ENCODE data around the gene NSUN4. TPM values are rescaled to one million over a fixed set of nuclear protein-coding genes. Genes with fewer than 3 reads are reported as not detected.
A peak's percentile ranks its signal among the peaks of the same experiment; 100 is the strongest.
"Not testable (repeated sequence)": the region's sequence is repeated elsewhere in the genome, so short reads cannot be mapped to it uniquely, and the experiment has no call there.

The NSUN4 gene
- total RNA-seq, 1 donor from 2014 or later, result 30.3 TPM

GRCh38 chr1:46364612-46365011 is 24.0 kb downstream of the NSUN4 start:
- no peaks in the 10 kb centered on the region for H3K9me3 Mint-ChIP-seq (ENCODE audit: low read depth)
- H3K4me1 Mint-ChIP-seq (ENCODE audit: low read depth), result peaks cover 12% of the 10 kb centered on the region
- H3K36me3 Mint-ChIP-seq (ENCODE audit: insufficient read depth), result peaks cover 8% of the 10 kb centered on the region
- H3K27me3 Mint-ChIP-seq, result no peaks in the 10 kb centered on the region
- H3K4me3 Mint-ChIP-seq (ENCODE audit: low read depth), result no peak overlapping the region
- DNase-seq (ENCODE audit: low spot score, unreplicated experiment), result no peak
- H3K27ac Mint-ChIP-seq, result peak overlapping the region; percentile 86
- no peak for TF ChIP-seq CTCF (IDR thresholded peaks at IDR 0.05; ENCODE audit: unreplicated experiment)

DNA sequence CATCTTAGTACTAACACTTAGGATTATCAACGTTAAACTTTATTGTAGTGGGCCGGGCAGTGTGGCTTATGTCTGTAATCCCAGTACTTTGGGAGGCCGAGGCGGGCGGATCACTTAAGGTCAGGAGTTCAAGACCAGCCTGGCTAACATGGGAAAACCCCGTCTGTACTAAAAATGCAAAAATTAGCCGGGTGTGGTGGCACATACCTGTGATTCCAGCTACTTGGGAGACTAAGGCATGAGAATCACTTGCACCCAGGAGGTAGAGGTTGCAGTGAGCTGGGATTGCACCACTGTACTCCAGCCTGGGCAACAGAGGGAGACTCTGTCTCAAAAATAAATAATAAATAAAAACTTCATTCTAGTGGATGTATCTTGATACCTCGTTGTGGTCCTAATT is 25.2 kb downstream of the NSUN4 start:
- not testable (repeated sequence) for H3K4me3 Mint-ChIP-seq (ENCODE audit: low read depth); H3K27ac Mint-ChIP-seq; H3K27me3 Mint-ChIP-seq; H3K9me3 Mint-ChIP-seq (ENCODE audit: low read depth); DNase-seq (ENCODE audit: low spot score, unreplicated experiment); H3K36me3 Mint-ChIP-seq (ENCODE audit: insufficient read depth)
- peaks cover 18% of the 10 kb centered on the region for H3K4me1 Mint-ChIP-seq (ENCODE audit: low read depth)

- Mint-ChIP-seq H3K4me3 (ENCODE audit: low read depth) (no peak overlapping the region), H3K9me3 (ENCODE audit: low read depth) (no peaks in the 10 kb centered on the region), H3K27me3 (no peaks in the 10 kb centered on the region), H3K36me3 (ENCODE audit: insufficient read depth) (peaks cover 5% of the 10 kb centered on the region), H3K4me1 (ENCODE audit: low read depth) (peaks cover 18% of the 10 kb centered on the region), H3K27ac (no peak overlapping the region)
- no peak for DNase-seq (ENCODE audit: low spot score, unreplicated experiment)
- no peak for TF ChIP-seq CTCF (IDR thresholded peaks at IDR 0.05; ENCODE audit: unreplicated experiment)
Measured at GRCh38 chr1:46367072-46367471, 26.5 kb downstream of the NSUN4 start.

DNA sequence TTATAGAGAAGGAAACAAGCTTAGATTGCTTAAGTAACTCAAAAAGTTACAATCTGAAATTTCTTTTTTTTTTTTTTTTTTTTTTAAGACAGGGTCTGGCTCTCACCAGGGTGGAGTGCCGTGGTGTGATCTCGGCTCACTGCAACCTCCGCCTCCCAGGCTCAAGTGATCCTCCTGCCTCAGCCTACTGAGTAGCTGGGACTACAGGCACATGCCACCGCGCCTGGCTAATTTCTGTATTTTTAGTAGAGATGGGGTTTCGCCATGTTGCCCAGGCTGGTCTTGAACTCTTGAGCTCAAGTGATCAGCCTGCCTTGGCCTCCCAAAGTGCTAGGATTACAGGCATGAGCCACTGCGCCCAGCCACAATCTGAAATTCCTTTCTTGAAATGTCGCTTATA is 27.1 kb downstream of the NSUN4 start:
- H3K9me3 Mint-ChIP-seq (ENCODE audit: low read depth); H3K27ac Mint-ChIP-seq; DNase-seq (ENCODE audit: low spot score, unreplicated experiment); H3K27me3 Mint-ChIP-seq; H3K4me3 Mint-ChIP-seq (ENCODE audit: low read depth); H3K36me3 Mint-ChIP-seq (ENCODE audit: insufficient read depth): not testable (repeated sequence)
- H3K4me1 Mint-ChIP-seq (ENCODE audit: low read depth), result peaks cover 18% of the 10 kb centered on the region

DNA sequence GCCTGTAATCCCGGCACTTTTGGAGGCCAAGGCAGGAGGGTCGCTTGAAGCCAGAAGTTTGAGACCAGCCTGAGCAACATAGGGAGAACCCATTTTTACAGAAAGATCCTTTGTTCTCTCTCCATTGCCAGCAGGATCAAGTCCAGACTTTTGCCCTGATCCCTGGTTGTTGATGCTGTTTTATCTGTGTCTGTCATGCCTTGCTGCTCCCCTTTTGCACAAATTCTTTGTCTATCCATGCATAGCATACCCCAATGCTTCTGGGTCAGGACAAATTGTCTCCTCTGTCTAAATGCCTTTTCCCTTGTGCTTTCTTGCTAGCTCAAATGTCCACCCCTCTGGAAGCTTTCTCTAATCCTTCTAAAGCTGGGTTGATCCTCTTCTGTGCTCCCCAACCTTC is 28.2 kb downstream of the NSUN4 start:
- H3K9me3 Mint-ChIP-seq (ENCODE audit: low read depth), result no peaks in the 10 kb centered on the region
- no peak overlapping the region for H3K27ac Mint-ChIP-seq
- peaks cover 7% of the 10 kb centered on the region for H3K36me3 Mint-ChIP-seq (ENCODE audit: insufficient read depth)
- H3K27me3 Mint-ChIP-seq, result no peaks in the 10 kb centered on the region
- no peak for DNase-seq (ENCODE audit: low spot score, unreplicated experiment)
- no peak for TF ChIP-seq CTCF (IDR thresholded peaks at IDR 0.05; ENCODE audit: unreplicated experiment)
- peaks cover 16% of the 10 kb centered on the region for H3K4me1 Mint-ChIP-seq (ENCODE audit: low read depth)
- no peak overlapping the region for H3K4me3 Mint-ChIP-seq (ENCODE audit: low read depth)

GRCh38 chr1:46369542-46370213 is 29.1 kb downstream of the NSUN4 start:
- no peaks in the 10 kb centered on the region for H3K27me3 Mint-ChIP-seq
- no peak for DNase-seq (ENCODE audit: low spot score, unreplicated experiment)
- no peak for TF ChIP-seq CTCF (IDR thresholded peaks at IDR 0.05; ENCODE audit: unreplicated experiment)
- peaks cover 7% of the 10 kb centered on the region for H3K36me3 Mint-ChIP-seq (ENCODE audit: insufficient read depth)
- no peaks in the 10 kb centered on the region for H3K9me3 Mint-ChIP-seq (ENCODE audit: low read depth)
- no peak overlapping the region for H3K4me3 Mint-ChIP-seq (ENCODE audit: low read depth)
- peaks cover 12% of the 10 kb centered on the region for H3K4me1 Mint-ChIP-seq (ENCODE audit: low read depth)
- peak overlapping the region; percentile 76 for H3K27ac Mint-ChIP-seq

Measured in progenitor cell of endocrine pancreas (in vitro differentiated cells).